Activated T-cell treated with anti-CD3 and anti-CD28 coated beads, Interleukin-2, amount 50 U/mL, for 24 hours (primary cell): ENCODE results near the gene FAHD2A.

Experiments
- DNase-seq: peaks from one replicate; pipeline ENCODE4 v3.0.0-alpha.2; 2020
- H3K27ac Mint-ChIP-seq: 2 replicates; pipeline ENCODE4 v1.8.0; 2020; ENCODE audit warnings: mild to moderate bottlenecking, mixed read lengths
- H3K27me3 Mint-ChIP-seq: 2 replicates; pipeline ENCODE4 v1.8.0; 2020; ENCODE audit warnings: mixed read lengths
- H3K36me3 Mint-ChIP-seq: 2 replicates; pipeline ENCODE4 v1.8.0; 2020; ENCODE audit warnings: low read depth, mixed read lengths
- H3K4me1 Mint-ChIP-seq: 2 replicates; pipeline ENCODE4 v1.8.0; 2020; ENCODE audit warnings: low read depth, mixed read lengths
- H3K4me3 Mint-ChIP-seq: 2 replicates; pipeline ENCODE4 v1.8.0; 2020; ENCODE audit warnings: mild to moderate bottlenecking, moderate library complexity, mixed read lengths
- H3K9me3 Mint-ChIP-seq: 2 replicates; pipeline ENCODE4 v1.8.0; 2020; ENCODE audit warnings: mixed read lengths

Gene FAHD2A

DNA sequence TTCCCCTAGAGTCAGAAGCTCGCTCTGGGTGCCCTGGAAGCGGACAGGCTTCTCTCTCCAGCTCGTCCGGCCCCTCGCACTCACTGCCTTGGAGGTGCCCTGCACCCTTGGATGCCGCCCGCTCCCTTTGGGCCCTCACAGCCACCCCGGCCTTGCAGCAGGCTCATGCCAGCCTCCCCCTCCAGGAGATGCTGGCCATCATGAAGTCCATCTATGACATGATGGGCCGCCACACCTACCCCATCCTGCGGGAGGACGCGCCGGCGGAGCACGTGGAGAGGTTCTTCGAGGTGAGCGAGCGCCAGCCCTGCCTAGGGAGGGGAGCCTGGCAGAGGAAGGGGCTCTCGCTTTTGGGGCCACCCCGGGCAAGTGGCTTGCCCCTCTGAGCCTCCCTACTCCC, 20.3 kb upstream of the FAHD2A start:
- Mint-ChIP-seq H3K4me1 (no peaks in the 10 kb centered on the region), H3K27me3 (peaks cover 10% of the 10 kb centered on the region), H3K27ac (no peak overlapping the region), H3K4me3 (no peak overlapping the region), H3K9me3 (no peaks in the 10 kb centered on the region), H3K36me3 (no peaks in the 10 kb centered on the region)
- DNase-seq = no peak

- Mint-ChIP-seq H3K9me3 (no peaks in the 10 kb centered on the region), H3K27me3 (peaks cover 12% of the 10 kb centered on the region)
- no peak for DNase-seq
Measured at GRCh38 chr2:95382686-95383634, 19.5 kb upstream of the FAHD2A start.

GRCh38 chr2:95383635-95384027, 18.9 kb upstream of the FAHD2A start:
- H3K4me1 Mint-ChIP-seq = no peaks in the 10 kb centered on the region
- H3K4me3 Mint-ChIP-seq = no peak overlapping the region
- H3K36me3 Mint-ChIP-seq = no peaks in the 10 kb centered on the region
- H3K9me3 Mint-ChIP-seq = no peaks in the 10 kb centered on the region
- no peak for DNase-seq
- H3K27ac Mint-ChIP-seq = no peak overlapping the region
- H3K27me3 Mint-ChIP-seq = peaks cover 13% of the 10 kb centered on the region

More at GRCh38 chr2:95382686-95383634, 19.5 kb upstream of the FAHD2A start:
- no peak overlapping the region for H3K27ac Mint-ChIP-seq
- no peaks in the 10 kb centered on the region for H3K36me3 Mint-ChIP-seq
- no peak overlapping the region for H3K4me3 Mint-ChIP-seq
- H3K4me1 Mint-ChIP-seq = no peaks in the 10 kb centered on the region

- Mint-ChIP-seq H3K9me3 (no peaks in the 10 kb centered on the region), H3K27ac (no peak overlapping the region), H3K4me3 (no peak overlapping the region), H3K27me3 (peaks cover 15% of the 10 kb centered on the region), H3K36me3 (no peaks in the 10 kb centered on the region), H3K4me1 (peaks cover 3% of the 10 kb centered on the region)
- DNase-seq = no peak
Measured at GRCh38 chr2:95384854-95385569, 17.5 kb upstream of the FAHD2A start.

DNA sequence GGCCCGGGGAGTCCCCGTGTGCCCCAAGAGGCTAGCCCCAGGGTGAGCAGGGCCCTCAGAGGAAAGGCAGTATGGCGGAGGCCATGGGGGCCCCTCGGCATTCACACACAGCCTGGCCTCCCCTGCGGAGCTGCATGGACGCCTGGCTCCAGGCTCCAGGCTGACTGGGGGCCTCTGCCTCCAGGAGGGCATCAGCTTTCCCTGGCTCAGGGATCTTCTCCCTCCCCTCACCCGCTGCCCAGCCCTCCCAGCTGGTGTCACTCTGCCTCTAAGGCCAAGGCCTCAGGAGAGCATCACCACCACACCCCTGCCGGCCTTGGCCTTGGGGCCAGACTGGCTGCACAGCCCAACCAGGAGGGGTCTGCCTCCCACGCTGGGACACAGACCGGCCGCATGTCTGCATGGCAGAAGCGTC, 16.9 kb upstream of the FAHD2A start:
- Mint-ChIP-seq H3K4me3 (no peak overlapping the region), H3K4me1 (peaks cover 3% of the 10 kb centered on the region), H3K27me3 (peaks cover 15% of the 10 kb centered on the region), H3K9me3 (no peaks in the 10 kb centered on the region), H3K36me3 (no peaks in the 10 kb centered on the region), H3K27ac (no peak overlapping the region)
- DNase-seq = no peak

GRCh38 chr2:95386031-95386430, 16.5 kb upstream of the FAHD2A start:
- Mint-ChIP-seq H3K36me3 (no peaks in the 10 kb centered on the region), H3K9me3 (no peaks in the 10 kb centered on the region), H3K4me3 (no peak overlapping the region), H3K4me1 (peaks cover 3% of the 10 kb centered on the region), H3K27ac (no peak overlapping the region), H3K27me3 (peaks cover 15% of the 10 kb centered on the region)
- DNase-seq = no peak

- Mint-ChIP-seq H3K36me3 (no peaks in the 10 kb centered on the region), H3K27me3 (peaks cover 11% of the 10 kb centered on the region), H3K9me3 (no peaks in the 10 kb centered on the region), H3K27ac (no peak overlapping the region), H3K4me1 (peaks cover 3% of the 10 kb centered on the region), H3K4me3 (no peak overlapping the region)
- no peak for DNase-seq
Measured at GRCh38 chr2:95387358-95387757, 15.2 kb upstream of the FAHD2A start.

DNA sequence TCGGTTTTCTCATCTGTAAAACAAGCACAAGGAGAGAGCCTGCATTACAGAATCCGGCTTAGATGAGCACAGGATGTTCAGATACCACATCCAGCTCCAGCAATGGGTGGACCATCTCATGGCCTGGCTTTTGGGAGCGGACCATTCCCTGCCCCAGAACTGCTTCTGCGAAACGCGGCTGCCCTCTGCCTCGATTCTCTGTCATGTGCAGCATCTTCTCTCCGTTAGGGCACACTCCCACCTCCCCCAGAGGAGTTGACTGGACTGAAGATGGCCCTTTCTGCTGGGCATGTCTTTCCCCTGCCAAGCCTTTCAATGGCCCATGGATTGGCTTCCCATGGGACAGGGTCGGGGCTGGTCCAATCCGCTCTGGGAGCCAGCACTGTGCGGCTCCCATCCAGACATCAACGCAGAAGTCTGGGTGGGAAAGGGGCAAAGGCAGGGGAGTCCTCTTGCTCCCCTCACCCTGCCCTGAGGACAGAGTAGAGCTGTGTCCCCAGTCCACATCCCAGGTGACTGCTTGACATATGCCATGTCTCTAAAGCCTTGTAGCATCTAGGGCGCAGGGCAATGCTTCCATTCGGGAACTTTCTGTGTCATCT, 14.3 kb upstream of the FAHD2A start:
- Mint-ChIP-seq H3K27me3 (peaks cover 11% of the 10 kb centered on the region), H3K9me3 (no peaks in the 10 kb centered on the region), H3K4me1 (peaks cover 3% of the 10 kb centered on the region), H3K27ac (no peak overlapping the region), H3K36me3 (no peaks in the 10 kb centered on the region), H3K4me3 (no peak overlapping the region)
- no peak for DNase-seq

DNA sequence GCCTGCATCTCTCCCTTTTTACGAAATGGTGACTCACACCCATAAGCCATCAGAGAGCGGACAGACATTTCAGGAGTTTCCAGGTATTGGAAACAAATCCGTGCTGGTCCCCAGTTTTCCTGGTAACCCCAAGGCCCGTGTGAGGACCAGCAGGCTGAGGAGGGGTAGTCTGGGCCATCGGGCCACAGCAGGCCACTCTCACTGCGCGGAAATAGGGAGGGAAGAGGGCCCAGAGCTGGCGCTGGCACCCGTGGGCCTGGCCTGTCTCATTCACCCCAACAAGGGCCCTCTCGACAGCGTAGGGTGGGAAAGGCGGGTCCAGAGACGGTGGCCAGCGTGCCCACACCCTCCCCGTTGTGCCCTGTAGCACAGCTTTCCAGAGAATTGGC, 13.7 kb upstream of the FAHD2A start:
- no peak overlapping the region for H3K4me3 Mint-ChIP-seq
- no peak overlapping the region for H3K27ac Mint-ChIP-seq
- H3K27me3 Mint-ChIP-seq = peaks cover 8% of the 10 kb centered on the region
- no peaks in the 10 kb centered on the region for H3K36me3 Mint-ChIP-seq
- peaks cover 3% of the 10 kb centered on the region for H3K4me1 Mint-ChIP-seq
- no peak for DNase-seq
- H3K9me3 Mint-ChIP-seq = no peaks in the 10 kb centered on the region

- no peaks in the 10 kb centered on the region for H3K9me3 Mint-ChIP-seq
- H3K27ac Mint-ChIP-seq = no peak overlapping the region
Measured at GRCh38 chr2:95389245-95390119, 13.0 kb upstream of the FAHD2A start.

GRCh38 chr2:95390272-95390880, 12.1 kb upstream of the FAHD2A start:
- no peaks in the 10 kb centered on the region for H3K9me3 Mint-ChIP-seq

More at GRCh38 chr2:95389245-95390119, 13.0 kb upstream of the FAHD2A start:
- peak; percentile 59 for DNase-seq
- Mint-ChIP-seq H3K4me3 (no peak overlapping the region), H3K27me3 (peaks cover 5% of the 10 kb centered on the region), H3K4me1 (peaks cover 3% of the 10 kb centered on the region), H3K36me3 (no peaks in the 10 kb centered on the region)

GRCh38 chr2:95390881-95391321, 11.6 kb upstream of the FAHD2A start:
- no peak overlapping the region for H3K4me3 Mint-ChIP-seq
- H3K4me1 Mint-ChIP-seq = peaks cover 3% of the 10 kb centered on the region
- H3K27ac Mint-ChIP-seq = no peak overlapping the region
- no peak for DNase-seq
- H3K36me3 Mint-ChIP-seq = no peaks in the 10 kb centered on the region
- H3K9me3 Mint-ChIP-seq = no peaks in the 10 kb centered on the region
- peaks cover 5% of the 10 kb centered on the region for H3K27me3 Mint-ChIP-seq

More at GRCh38 chr2:95390272-95390880, 12.1 kb upstream of the FAHD2A start:
- no peaks in the 10 kb centered on the region for H3K36me3 Mint-ChIP-seq
- no peak overlapping the region for H3K27ac Mint-ChIP-seq
- peaks cover 3% of the 10 kb centered on the region for H3K4me1 Mint-ChIP-seq
- H3K27me3 Mint-ChIP-seq = peaks cover 5% of the 10 kb centered on the region
- DNase-seq = no peak
- H3K4me3 Mint-ChIP-seq = no peak overlapping the region

DNA sequence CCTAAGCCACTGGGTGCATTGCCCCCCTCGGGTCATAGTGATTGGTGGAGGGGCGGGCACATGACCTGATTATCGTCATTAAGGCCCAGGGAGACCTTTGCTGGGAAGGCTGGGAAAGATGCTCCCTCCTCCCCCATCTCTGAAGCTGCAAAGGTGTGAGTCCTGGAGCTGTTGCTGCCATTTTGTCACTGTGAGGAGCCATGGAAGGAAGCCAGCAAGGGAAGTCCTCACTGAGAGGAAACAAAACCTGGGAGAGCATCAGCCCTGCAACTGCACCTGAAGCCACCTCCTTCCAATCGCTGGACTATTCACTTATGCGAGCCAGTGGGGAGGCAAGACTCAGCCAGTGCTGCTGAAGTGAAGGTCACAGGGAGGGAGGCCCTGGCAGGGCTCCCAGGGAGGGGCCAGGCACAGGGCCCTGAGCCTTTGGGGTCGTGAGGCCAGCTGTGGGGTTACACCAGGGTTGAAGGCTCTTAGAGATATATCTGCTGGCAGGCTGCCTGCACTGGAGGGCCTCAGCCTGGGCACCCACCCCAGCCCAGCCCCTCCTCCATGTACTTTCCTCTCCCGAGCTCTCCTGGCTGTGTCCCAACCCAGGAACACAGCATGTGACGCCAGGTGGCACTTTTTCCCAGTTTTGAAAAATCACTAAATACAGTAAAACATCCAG, 10.7 kb upstream of the FAHD2A start:
- Mint-ChIP-seq H3K4me1 (peaks cover 3% of the 10 kb centered on the region), H3K4me3 (no peak overlapping the region), H3K27ac (no peak overlapping the region), H3K36me3 (no peaks in the 10 kb centered on the region), H3K9me3 (no peaks in the 10 kb centered on the region), H3K27me3 (peaks cover 5% of the 10 kb centered on the region)
- DNase-seq = no peak
